Common myeloid progenitor, CD34-positive (primary cell): ENCODE measurements around the gene PROCA1.

Source experiments
- CTCF ChIA-PET: fragments of 350-600 bp; sonication (Branson Sonifier 250); formaldehyde crosslinking; loops from one replicate; lab custom pipeline; 2021; ENCODE audit warnings: antibody characterized with exemption; lab: Charles Lee
- POLR2A ChIA-PET: fragments of 350-600 bp; sonication (Branson Sonifier 250); formaldehyde crosslinking; loops from one replicate; lab custom pipeline; 2021; ENCODE audit warnings: antibody characterized with exemption; lab: Charles Lee
- DNase-seq, 3 donors: peaks; one replicate each; pipeline versions ENCODE4 v3.0.0 to v3.0.0-alpha.2; 2013
- H3K27ac ChIP-seq, 2 experiments: 1 replicate in 1 of 2; 2 replicates in 1 of 2; pipeline ENCODE4 v1.7.0; 2013; ENCODE audit warnings: inconsistent platforms in 2 of 2, low read length in 2 of 2, mild to moderate bottlenecking in 2 of 2, low read depth in 1 of 2, moderate library complexity in 1 of 2; ENCODE audit not compliant: severe bottlenecking in 2 of 2, insufficient read depth in 1 of 2, poor library complexity in 1 of 2
- H3K27me3 ChIP-seq, 5 experiments: replicated peaks in 2 of 5; 1 replicate in 3 of 5; 2 replicates in 2 of 5; pipeline versions ENCODE4 v1.6.1 to v1.7.0; 2013; ENCODE audit warnings: low read length in 4 of 5, mild to moderate bottlenecking in 2 of 5, moderate library complexity in 2 of 5, inconsistent platforms in 1 of 5; ENCODE audit not compliant: insufficient read depth in 5 of 5, control insufficient read depth in 4 of 5
- H3K36me3 ChIP-seq, 4 experiments: 1 replicate in 2 of 4; 2 replicates in 2 of 4; pipeline versions ENCODE4 v1.6.1 to v1.7.0; 2013; ENCODE audit warnings: low read length in 3 of 4, control low read depth in 1 of 4, mild to moderate bottlenecking in 1 of 4; ENCODE audit not compliant: control insufficient read depth in 4 of 4, insufficient read depth in 4 of 4
- H3K4me1 ChIP-seq, 4 experiments: 1 replicate in 3 of 4; 2 replicates in 1 of 4; pipeline versions ENCODE4 v1.6.1 to v1.7.1; 2013; ENCODE audit warnings: low read length in 3 of 4, mild to moderate bottlenecking in 3 of 4, control low read depth in 1 of 4, inconsistent platforms in 1 of 4, moderate library complexity in 1 of 4; ENCODE audit not compliant: control insufficient read depth in 4 of 4, insufficient read depth in 4 of 4; ENCODE audit errors: control extremely low read depth in 1 of 4
- H3K4me3 ChIP-seq, 7 experiments: 1 replicate in 4 of 7; 2 replicates in 3 of 7; pipeline versions ENCODE4 v1.5.1 to v1.7.0; 2013; ENCODE audit warnings: mild to moderate bottlenecking in 7 of 7, low read length in 6 of 7, moderate library complexity in 6 of 7, inconsistent platforms in 2 of 7, low read depth in 2 of 7, control low read depth in 1 of 7; ENCODE audit not compliant: insufficient read depth in 4 of 7, control insufficient read depth in 1 of 7; ENCODE audit errors: extremely low read depth in 1 of 7
- H3K9me3 ChIP-seq, 5 experiments: 1 replicate in 4 of 5; 2 replicates in 1 of 5; pipeline versions ENCODE4 v1.6.1 to v1.7.1; 2013; ENCODE audit warnings: low read length in 4 of 5, mild to moderate bottlenecking in 2 of 5, inconsistent platforms in 1 of 5, low read depth in 1 of 5, moderate library complexity in 1 of 5; ENCODE audit not compliant: control insufficient read depth in 4 of 5, insufficient read depth in 2 of 5; ENCODE audit errors: control extremely low read depth in 1 of 5
- WGBS: methylation state at CpG from one replicate; pipeline ENCODE4 v1.1.5; 2013; ENCODE audit not compliant: insufficient coverage; 5-methylcytosine and 5-hydroxymethylcytosine counted together

Gene PROCA1

DNA sequence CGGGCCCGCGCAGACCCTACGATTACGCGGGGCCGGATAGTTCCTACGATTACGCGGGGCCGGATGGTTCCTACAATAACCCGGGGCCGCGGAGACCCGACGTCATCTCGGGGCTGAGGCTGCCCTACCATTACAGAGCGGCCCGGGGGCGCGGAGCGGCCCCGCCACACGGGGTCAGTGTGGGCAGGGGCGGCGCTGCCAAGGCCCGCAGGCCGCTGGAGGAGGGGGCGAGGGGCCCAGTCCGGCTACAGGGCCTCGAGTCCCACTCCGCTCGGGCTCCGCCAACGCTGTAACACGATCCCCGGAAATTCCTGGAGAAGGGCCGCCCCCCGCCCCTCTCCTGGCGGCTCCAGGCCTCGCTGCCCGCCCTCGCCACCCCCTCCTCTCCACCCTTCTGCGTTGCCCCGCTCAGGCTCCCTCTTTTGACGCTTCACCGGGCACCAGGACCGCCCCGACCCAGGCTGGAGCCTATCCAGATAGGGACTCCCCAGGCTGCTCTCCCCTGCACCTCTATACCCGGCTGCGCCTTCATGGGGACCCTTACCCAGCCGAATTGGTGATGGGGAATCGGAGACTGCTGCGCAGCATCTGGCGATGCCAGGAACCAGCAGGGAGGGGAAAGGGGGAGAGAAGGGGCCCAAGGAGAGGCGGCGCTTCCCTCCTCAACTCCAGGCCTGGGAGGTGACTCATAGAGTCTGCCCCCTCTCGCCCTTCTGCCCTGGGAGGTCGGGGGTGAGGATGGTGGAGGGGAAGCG lies 6.1 kb upstream of the PROCA1 start, which contains the start of gene RAB34:
Gene RAB34, minus strand, starts transcription at position 291 of the 755 bp plus-strand sequence. CDS start 602 bp downstream, outside the sequence.
- peak within 1 kb of the TSS; percentile 33 to 98 (median 67) for H3K4me3 ChIP-seq
- under 1% methylated on average over 37 of the region's 60 CpGs for WGBS
- no peaks in the 10 kb centered on the region for H3K27me3 ChIP-seq
- peaks cover under 1 to 49% (median 36%) of the 10 kb centered on the region in 4 experiments for H3K36me3 ChIP-seq
- ChIA-PET POLR2A (no interaction called here), CTCF (interaction anchor here (0.9 kb wide), 1 partner anchor 13 kb away, joined by 5 read pairs; no protein-coding TSS in a partner anchor)
- peaks cover 11 to 57% (median 50%) of the 10 kb centered on the region in 4 experiments for H3K4me1 ChIP-seq
- H3K9me3 ChIP-seq, result no peaks in the 10 kb centered on the region
- peak; percentile 74 to 92 (median 87) for DNase-seq
- peak within 1 kb of the TSS in 1 of 2 experiments; percentile 68 for H3K27ac ChIP-seq

DNA sequence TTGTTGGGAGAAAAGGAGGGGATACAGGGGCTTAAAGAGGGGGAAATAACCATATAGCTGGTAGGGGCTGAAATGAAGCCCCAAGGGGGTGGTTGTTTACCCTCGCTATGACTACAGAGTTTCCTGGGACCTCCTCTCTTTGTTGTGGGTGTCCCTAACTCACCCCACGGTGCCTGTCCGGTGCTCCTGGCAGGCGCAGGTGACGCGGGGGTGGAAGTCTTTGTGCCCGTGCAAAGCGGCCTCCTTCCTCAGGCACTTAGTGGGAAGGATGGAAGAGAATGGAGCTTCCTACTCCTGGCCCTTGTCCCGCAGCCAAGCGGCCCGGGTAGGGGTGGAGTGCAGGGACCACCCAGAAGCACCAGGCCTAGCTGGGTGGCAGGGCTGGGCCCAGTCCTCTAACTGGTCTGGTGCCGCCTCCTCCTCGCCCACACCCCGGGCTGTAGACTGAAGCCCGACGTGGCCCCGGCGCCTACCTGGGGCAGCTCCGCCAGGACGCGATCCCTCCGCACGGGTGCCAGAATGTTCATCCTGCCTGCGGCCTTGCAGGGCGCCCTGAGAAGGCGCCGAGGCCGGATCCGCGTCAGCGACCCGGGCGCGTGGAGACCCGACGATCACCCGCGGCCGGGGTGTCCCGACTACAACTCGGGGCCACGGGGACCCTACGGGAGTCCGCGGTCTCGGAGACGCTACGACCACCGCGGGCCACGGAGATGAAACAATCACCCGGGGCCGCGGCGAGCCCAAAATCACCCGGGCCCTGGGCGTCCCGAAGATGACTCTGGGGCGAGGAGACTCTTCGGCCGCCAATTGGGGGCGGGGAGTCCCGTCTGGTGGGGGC lies 5.3 kb upstream of the PROCA1 start:
- WGBS, result 18% methylated on average over 48 of the region's 63 CpGs
- Histone ChIP-seq H3K27me3 (no peaks in the 10 kb centered on the region), H3K4me3 (peak overlapping the region; percentile 33 to 98 (median 67)), H3K36me3 (peaks cover 0 to 41% (median 28%) of the 10 kb centered on the region in 4 experiments), H3K27ac (peak overlapping the region in 1 of 2 experiments; percentile 68), H3K9me3 (no peaks in the 10 kb centered on the region), H3K4me1 (peaks cover 11 to 57% (median 50%) of the 10 kb centered on the region in 4 experiments)
- POLR2A ChIA-PET, result no interaction called here
- peak in 1 of 3 donors; percentile 39 for DNase-seq
- CTCF ChIA-PET, result interaction anchor here (0.6 to 2.1 kb wide), 6 partner anchors 10 to 643 kb away, joined by 3 to 7 read pairs (median 4); no protein-coding TSS in a partner anchor

DNA sequence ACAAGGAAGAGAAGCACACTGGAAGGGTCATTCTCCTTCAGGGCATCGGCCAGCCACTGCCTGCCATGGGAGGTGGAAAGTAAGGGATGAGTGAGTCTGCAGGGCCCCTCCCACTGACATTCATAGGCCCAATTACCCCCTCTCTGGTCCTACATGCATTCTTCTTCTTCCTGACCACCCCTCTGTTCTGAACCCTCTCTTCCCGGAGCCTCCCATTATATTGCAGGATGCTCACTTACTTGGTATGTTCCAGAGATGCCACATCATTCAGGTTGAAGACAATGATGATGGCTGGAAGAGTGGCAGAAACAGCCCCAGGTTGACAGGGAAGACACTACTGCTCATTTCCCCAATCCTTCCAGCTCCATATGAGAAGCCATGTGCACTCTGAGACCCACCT lies 3.5 kb upstream of the PROCA1 start:
- H3K4me3 ChIP-seq, result no peak overlapping the region
- H3K4me1 ChIP-seq, result peaks cover 6 to 51% (median 50%) of the 10 kb centered on the region in 4 experiments
- CTCF ChIA-PET, result interaction anchor here (1.7 to 2.1 kb wide), 3 partner anchors 12 to 59 kb away, joined by 3 to 7 read pairs (median 5); no protein-coding TSS in a partner anchor
- H3K27me3 ChIP-seq, result no peaks in the 10 kb centered on the region
- no CpG with 5 or more reads among the region's 2 CpGs for WGBS
- no peak for DNase-seq
- no peak overlapping the region for H3K27ac ChIP-seq
- POLR2A ChIA-PET, result no interaction called here
- H3K9me3 ChIP-seq, result no peaks in the 10 kb centered on the region
- peaks cover 0 to 24% (median 24%) of the 10 kb centered on the region in 4 experiments for H3K36me3 ChIP-seq

DNA sequence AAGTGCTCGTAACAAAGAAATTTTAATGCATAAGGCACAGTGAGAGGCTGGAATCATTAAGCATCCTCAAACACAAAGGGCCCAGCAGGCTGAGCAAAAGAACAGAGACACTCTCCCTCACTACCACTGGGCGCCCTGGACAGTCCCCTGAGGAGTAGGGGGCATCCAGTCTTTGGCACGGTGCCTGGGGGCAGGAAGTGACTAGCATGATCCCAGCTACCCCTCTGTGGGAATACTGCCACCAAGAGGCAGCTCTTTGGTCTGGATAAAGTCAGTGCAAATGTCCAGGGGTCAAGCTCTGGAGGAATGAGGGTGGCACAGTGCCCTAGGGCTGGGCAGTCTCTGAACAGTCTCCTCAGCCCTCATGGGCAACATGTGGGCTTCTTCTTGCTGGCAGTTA lies 2.6 kb upstream of the PROCA1 start:
- no peak overlapping the region for H3K27ac ChIP-seq
- peaks cover 5 to 52% (median 50%) of the 10 kb centered on the region in 4 experiments for H3K4me1 ChIP-seq
- DNase-seq, result no peak
- H3K27me3 ChIP-seq, result no peaks in the 10 kb centered on the region
- 94% methylated on average over 2 of the region's 3 CpGs for WGBS
- ChIA-PET CTCF (no interaction called here), POLR2A (no interaction called here)
- H3K4me3 ChIP-seq, result no peak overlapping the region
- H3K36me3 ChIP-seq, result peaks cover 0 to 24% (median 23%) of the 10 kb centered on the region in 4 experiments
- no peaks in the 10 kb centered on the region for H3K9me3 ChIP-seq

DNA sequence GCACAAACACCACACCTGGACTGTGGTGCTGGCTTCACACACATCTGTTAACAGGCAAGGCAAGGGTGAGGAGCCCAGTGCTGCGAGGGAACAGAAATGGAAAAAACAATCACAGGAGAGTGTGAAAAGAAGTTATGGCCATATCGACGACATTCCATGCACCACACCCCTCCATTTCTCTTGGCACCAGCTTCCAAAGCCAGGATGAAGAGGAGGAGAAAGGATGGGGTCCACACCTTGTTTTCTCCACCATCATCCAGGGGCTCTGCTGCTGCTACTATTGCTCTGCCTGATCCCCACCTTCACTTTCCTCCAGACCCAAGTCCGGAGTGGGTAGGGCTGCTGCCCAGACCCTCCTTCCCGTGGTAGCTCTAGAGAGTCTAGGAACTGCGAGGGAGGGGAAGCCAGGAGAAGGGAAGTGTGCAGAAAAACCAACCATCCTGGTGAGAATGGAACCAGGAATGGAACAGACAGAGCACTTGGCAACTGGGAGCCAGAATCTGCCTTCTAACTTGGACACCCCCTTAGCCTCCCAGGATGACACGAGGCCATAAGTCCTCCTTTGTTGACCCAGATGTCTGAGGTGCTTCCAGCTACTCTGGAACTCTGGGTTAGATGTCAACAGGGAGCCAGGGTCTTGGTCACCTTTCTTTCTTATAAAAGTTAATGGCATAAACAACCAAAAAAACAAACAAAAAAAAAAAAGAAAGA lies 1.2 kb upstream of the PROCA1 start:
- CTCF ChIA-PET, result interaction anchor here (1.6 to 3.0 kb wide), 5 partner anchors 9 to 37 kb away, joined by 6 to 12 read pairs (median 9); no protein-coding TSS in a partner anchor
- DNase-seq, result no peak

DNA sequence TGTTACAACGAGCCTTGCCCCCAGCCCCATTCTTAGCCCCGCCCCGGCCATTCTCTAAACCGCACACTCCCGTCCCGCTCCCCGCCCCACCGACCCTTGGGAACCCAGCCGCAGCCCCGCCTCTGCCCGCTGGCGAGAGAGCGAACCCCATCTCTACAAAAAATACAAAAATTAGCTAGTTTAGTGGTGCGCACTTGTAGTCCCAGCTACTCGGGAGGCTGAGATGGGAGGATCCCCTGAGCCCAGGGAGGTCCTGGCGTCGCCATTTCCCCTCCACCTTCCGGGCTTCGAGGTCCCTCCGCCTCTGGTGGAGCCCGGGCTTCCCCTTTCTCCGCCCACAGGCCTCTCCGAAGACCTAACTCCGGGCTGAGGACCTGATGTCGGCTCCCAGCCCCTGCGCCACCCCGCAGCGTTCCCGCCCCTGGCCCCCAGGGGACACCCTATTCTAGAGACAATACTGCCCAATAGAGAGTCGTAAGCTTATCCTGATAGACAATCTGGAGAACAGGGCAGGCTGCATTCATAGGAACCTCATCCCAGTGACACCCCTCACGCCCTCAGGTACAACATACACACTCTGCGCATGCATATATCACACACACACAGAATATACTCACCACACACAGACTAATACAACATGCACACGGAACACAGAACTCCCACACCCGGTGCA lies 480 bp upstream of the PROCA1 start:
- POLR2A ChIA-PET, result interaction anchor here (0.6 to 2.0 kb wide), 4 partner anchors 8 to 71 kb away, joined by 3 to 12 read pairs (median 4); partner anchors contain the start of genes RPL23A, SDF2 and SUPT6H

More for the DNA sequence above, 1.2 kb upstream of the PROCA1 start:
- WGBS, result 92% methylated on average over 5 of the region's 7 CpGs
- Histone ChIP-seq H3K27me3 (no peaks in the 10 kb centered on the region), H3K4me1 (peaks cover 0 to 38% (median 36%) of the 10 kb centered on the region in 4 experiments), H3K36me3 (peaks cover 0 to 24% (median 23%) of the 10 kb centered on the region in 4 experiments), H3K9me3 (no peaks in the 10 kb centered on the region), H3K27ac (no peak overlapping the region), H3K4me3 (peak overlapping the region in 3 of 7 experiments; percentile 72 to 81 (median 77))
- POLR2A ChIA-PET, result interaction anchor here (0.6 to 0.9 kb wide), 2 partner anchors 51 to 52 kb away, joined by 3 to 5 read pairs; partner anchors contain the start of genes SDF2 and SUPT6H

More for the DNA sequence above, 480 bp upstream of the PROCA1 start:
- peak; percentile 86 to 92 (median 92) for DNase-seq
- CTCF ChIA-PET, result interaction anchor here (1.6 to 3.0 kb wide), 6 partner anchors 9 to 190 kb away, joined by 5 to 12 read pairs (median 8); no protein-coding TSS in a partner anchor
- 15% methylated on average over 25 of the region's 34 CpGs for WGBS
- no peaks in the 10 kb centered on the region for H3K27me3 ChIP-seq
- peak overlapping the region; percentile 51 to 83 (median 72) for H3K4me3 ChIP-seq
- no peaks in the 10 kb centered on the region for H3K9me3 ChIP-seq
- H3K4me1 ChIP-seq, result peaks cover 0 to 37% (median 33%) of the 10 kb centered on the region in 4 experiments
- peaks cover 0 to 25% (median 24%) of the 10 kb centered on the region in 4 experiments for H3K36me3 ChIP-seq
- H3K27ac ChIP-seq, result peak overlapping the region in 1 of 2 experiments; percentile 85
